ENCODE measurements around the gene BMP6.
"Not testable (repeated sequence)": the region's sequence is repeated elsewhere in the genome, so short reads cannot be mapped to it uniquely, and the experiment has no call there.

Gene BMP6

DNA sequence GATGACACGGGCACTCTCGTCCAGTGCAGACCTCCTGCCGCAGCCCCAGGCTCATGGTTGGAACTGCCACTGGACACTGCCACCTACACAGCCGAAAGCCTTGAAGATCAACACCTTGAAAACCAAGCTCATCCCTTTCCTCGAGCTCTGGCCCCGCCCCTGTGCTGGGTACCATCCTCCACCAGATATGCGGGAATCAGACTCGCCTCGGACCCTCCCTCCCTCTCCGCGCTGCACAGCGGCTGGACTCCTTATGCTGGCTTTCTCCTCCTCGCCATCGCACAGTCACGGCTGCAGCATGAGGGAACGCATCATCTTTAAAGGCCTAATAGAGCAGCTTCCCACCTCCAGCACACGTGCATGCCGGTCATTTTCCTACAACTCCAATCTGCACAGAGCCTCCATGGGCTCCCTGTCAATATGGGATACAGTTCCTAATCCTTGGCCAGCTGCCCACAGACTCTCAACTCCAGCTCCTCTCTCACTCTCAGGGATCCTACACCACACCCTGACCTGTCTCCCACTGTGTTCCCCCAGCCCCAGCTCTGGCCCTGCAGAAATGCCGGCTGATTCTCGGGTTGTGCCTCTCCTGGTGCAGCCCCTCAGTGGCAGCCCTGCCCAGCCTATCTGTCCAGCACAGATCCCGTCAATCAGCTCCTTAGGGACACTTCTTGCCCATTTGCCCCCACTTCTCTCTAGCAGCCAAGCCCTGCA lies 161.5 kb downstream of the BMP6 start:
- DNase-seq: no peak

GRCh38 chr6:7888587-7889357 lies 162.9 kb downstream of the BMP6 start:
- DNase-seq: no peak

GRCh38 chr6:7891078-7891872 lies 165.4 kb downstream of the BMP6 start:
- DNase-seq: no peak

GRCh38 chr6:7892367-7892766 lies 166.5 kb downstream of the BMP6 start:
- not testable (repeated sequence) for DNase-seq

- no peak for DNase-seq
These were observed 167.4 kb downstream of the BMP6 start for GRCh38 chr6:7893342-7893741.

- DNase-seq: no peak
These were observed 168.6 kb downstream of the BMP6 start for GRCh38 chr6:7894262-7895124.

DNA sequence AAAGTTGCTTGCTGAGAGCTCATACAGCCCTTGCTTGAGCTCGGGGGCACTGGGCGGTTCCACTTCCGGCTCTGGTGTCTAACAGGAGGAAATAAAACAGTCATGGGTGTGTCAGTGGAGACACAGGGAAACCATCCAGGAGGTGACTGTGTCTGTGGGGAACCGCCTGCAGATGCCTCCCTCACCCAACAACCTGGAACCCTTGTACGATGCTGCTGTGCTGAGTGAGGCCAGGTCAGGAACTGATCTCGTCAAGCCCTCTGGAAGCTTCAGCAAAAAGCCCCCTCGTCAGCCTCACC lies 169.2 kb downstream of the BMP6 start:
- DNase-seq: no peak

- no peak for DNase-seq
These were observed 170.6 kb downstream of the BMP6 start for GRCh38 chr6:7896465-7896987.

DNA sequence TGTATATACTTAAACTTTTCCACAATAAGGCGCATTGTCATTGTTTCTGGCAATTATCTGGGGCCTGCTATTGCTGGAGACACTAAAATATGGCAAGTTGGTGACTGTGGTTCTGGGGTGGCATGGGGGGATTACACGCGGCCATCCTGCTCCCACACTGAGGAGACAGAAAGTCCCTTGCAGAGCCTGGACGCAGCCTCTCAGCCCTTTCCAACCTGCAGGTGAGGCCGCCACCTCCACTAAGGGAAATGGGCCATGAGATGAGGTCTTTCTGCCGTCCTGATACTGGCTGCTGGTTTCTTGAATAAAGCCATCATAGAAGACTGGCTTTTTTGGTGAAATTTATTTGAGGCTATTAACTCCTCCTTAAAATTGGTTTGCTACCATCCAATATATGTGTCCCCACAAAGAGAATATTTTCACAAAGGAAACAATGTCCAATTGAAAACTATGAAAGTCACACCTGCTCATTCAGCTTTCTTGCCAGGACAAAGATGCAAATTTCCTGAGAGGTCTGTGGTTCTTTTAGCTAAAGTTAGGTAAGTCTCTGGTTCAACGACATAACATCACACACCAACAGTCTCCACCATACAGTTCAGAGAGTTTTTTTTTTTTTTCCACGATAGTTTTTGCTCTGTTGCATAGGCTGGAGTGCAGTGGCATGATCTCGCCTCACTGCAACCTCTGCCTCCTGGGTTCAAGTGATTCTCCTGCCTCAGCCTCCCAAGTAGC lies 171.7 kb downstream of the BMP6 start:
- no peak for DNase-seq

- DNase-seq: not testable (repeated sequence)
These were observed 172.3 kb downstream of the BMP6 start for GRCh38 chr6:7898193-7898586.

DNA sequence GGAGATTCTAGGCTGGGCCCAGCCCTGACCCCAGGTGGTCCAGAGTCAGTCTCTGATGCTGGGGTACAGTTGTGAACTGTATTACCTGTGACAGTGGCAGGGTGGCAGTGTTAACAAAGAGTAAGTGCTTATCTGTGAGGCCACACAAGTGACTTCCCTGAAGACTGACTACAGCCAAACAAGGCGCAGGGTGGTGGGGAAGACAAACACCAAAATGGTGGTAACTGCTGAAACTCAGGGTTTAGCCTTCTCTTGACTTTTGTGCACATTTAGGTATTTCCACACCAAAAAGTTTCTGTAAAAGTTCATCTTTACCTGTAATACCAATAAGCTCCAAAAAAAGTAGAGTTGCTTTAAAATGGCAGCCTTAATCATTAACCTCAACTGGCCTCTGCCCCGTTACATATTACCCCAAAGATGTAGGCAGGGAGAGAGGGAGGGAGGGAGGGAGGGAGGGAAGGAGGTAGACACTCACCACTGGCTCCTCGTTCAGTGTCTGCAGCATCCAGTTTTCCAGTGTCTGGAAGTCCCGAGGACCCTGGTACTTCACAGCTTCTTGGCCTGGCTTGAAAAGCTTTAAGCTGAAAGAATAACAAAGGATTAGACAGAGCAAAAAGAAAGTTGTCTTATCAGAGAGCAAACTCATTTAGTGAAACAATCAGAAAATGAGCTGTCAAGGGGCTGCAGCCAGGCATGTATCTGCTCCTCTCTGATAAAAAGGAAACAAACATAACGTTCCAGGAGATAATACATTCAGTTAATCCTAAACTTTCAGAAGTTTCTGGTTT lies 173.4 kb downstream of the BMP6 start:
- DNase-seq: no peak

- DNase-seq: no peak
These were observed 174.0 kb downstream of the BMP6 start for GRCh38 chr6:7899889-7900213.

- no peak for DNase-seq
These were observed 174.7 kb downstream of the BMP6 start for GRCh38 chr6:7900621-7901020.

DNA sequence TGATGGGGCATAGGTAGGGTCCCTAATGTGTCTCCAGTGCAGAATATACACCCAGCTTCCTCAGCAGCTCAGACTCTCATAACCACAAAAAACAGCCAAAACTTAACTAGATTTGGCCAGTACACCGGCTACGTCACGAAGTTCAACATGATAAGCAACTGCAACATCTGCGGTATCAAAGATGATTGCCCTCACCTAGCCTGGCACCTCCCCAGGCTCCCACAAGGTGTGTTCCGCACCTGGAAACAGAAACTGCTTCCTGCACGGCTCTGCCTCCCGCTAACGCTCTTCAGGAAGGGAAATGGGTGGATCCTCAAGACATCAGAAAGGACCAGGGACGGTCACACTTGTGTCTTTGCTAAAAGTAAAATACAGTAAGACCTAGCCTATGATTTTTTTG lies 175.2 kb downstream of the BMP6 start:
- no peak for DNase-seq

DNA sequence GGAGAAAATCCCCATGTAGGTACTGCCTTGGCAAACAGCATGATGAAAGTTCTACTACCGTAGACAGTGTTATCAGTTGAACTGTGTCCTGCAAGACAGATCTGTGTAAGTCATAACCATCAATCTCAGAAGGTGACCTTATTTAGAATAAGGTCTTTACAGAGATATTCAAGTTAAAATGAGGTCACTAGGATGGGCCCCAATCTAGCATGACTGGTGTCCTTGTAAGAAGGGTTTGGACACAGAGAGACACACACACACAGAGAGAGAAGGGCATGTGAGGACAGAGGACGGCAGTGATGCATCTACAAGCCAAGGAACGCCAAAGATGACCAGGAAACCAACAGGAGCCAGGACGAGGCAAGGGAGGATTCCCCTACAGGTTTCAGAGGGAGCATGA lies 175.9 kb downstream of the BMP6 start:
- DNase-seq: no peak

DNA sequence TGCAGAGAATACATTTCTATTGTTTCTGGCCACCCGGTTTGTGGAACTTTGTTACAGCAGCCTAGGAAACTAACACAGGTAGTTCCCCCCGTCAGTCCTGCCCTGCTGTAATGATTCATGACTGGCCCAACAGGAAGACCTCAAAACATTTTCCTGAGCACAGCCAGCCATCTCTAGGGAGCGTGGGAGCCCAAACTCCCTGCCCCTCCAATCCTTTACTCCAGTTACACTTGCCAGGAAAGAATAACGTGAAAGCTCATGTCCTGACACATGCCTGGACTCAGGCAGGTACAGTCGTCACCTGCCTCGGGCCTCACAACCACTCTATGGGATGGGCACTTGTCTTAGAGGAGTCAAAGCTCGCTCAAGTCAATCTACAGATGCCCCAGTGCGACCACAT lies 176.3 kb downstream of the BMP6 start:
- DNase-seq: no peak

DNA sequence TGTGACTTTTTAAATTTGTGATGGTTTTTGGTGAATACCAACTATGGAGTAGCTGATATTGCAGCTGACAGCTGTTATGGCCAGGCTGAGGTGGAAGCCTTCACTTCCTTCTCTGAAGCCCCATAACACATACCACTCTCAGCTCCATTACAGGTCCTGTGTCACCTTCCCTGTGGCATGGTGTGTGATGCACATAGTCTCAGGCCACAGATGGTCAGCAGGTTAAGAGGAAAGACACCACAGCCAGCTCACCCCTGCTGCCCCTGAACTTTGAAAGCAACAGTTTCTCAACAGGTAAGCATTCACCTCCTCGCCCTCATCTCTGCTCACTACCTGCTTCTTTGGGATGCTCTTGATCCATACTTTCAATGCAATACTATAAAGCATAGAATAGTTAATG lies 177.0 kb downstream of the BMP6 start:
- no peak for DNase-seq

GRCh38 chr6:7903673-7904072 lies 177.8 kb downstream of the BMP6 start:
- DNase-seq: no peak

DNA sequence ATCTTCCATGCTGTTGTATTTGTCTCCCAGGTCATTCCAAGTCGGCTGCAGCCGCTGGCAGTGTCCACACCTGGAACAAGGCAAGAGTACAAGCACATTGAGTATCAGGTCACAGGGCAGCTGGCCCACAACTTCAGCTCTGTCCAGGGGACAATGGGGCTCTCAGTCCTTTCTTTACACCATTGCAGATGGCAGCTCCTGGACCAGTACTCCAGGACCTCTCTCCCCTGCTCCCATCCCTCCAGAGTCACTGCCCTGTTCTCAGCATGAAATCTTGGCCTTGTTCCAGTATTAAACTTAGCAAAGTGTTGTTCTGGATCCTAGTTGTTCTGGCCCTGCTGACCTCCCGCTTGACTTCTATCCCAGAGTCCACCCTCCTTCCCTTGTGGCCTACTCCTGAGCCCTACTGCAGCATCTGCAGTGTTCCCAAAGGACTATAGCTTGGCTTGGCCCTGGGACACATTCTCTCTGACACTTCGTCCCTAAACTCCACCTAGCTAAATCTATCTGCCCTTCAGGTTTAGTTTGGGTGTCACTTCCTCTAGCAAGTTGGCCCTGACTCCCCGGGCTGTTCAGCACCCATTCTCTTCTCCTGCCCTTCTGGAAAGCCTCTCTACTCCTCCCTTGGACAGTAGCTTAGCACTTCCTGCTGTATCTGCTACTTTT lies 178.9 kb downstream of the BMP6 start:
- no peak for DNase-seq

DNA sequence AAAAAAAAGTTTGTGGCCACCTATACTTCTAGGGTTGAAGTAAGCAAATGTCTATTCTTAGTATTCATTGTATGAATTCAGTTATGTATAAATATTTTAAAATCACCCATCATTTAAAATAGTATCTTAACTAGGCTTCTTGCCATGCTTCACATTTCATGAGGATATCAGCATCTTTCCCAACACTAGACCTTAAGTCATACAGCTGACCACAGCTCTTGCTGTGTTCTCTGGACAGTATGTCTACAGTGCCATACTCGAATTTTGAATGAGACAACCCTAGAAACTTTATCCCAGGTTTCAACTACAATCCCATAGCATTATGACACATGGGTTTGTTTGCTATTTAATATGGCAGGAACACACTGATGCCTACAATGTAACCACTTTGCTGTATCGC lies 179.5 kb downstream of the BMP6 start:
- no peak for DNase-seq

DNA sequence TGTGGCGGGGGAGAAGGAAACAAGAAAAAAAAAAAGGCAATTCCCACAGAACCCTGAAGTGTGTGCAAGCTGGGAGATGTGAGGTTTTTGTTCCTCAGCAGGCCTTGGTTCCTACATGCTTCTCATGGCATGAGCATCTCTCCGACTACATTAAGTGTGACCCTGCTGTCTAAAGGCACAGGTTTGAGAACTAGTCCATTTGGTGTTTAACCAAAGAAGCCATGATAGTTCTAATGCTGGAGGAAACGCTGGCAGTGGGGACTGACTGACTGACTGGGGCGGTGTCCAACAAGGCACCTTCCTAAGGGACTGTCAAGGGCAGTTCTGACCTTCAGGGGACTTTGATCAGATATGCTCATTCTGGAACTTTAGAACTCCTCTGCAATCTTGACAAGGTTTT lies 180.8 kb downstream of the BMP6 start:
- DNase-seq: no peak
